ENCODE data around the gene PCSK6.
"Not testable (repeated sequence)": the region's sequence is repeated elsewhere in the genome, so short reads cannot be mapped to it uniquely, and the experiment has no call there.

GRCh38 chr15:101416475-101416874 is 73.0 kb downstream of the PCSK6 start:
- not testable (repeated sequence) for TF ChIP-seq CTCF, POLR2A, EP300 (IDR thresholded peaks at IDR 0.05)
